ENCODE measurements around the gene CALML4.

Gene CALML4

GRCh38 chr15:68210821-68211655, 5.9 kb upstream of the CALML4 start:
- Histone ChIP-seq H3K27ac (ENCODE audit: low read length) (no peak overlapping the region), H3K9ac (ENCODE audit: low read length) (no peak overlapping the region), H3K4me1 (ENCODE audit: control insufficient read depth, low read depth, low read length) (peaks cover 16% of the 10 kb centered on the region), H3K4me3 (ENCODE audit: low read length) (no peak overlapping the region), H3K27me3 (ENCODE audit: control insufficient read depth, insufficient read depth, low read length) (no peaks in the 10 kb centered on the region), H3K9me3 (ENCODE audit: control insufficient read depth, low read depth, low read length) (no peaks in the 10 kb centered on the region), H3K36me3 (ENCODE audit: control insufficient read depth, low read depth, low read length) (no peaks in the 10 kb centered on the region)

- no peak overlapping the region for H3K4me3 ChIP-seq (ENCODE audit: low read length)
- no peaks in the 10 kb centered on the region for H3K36me3 ChIP-seq (ENCODE audit: control insufficient read depth, low read depth, low read length)
- H3K27ac ChIP-seq (ENCODE audit: low read length), result no peak overlapping the region
- no peaks in the 10 kb centered on the region for H3K9me3 ChIP-seq (ENCODE audit: control insufficient read depth, low read depth, low read length)
- no peaks in the 10 kb centered on the region for H3K27me3 ChIP-seq (ENCODE audit: control insufficient read depth, insufficient read depth, low read length)
- H3K9ac ChIP-seq (ENCODE audit: low read length), result no peak overlapping the region
- peaks cover 22% of the 10 kb centered on the region for H3K4me1 ChIP-seq (ENCODE audit: control insufficient read depth, low read depth, low read length)
Measured at GRCh38 chr15:68210409-68210756, 5.3 kb upstream of the CALML4 start.

GRCh38 chr15:68209735-68210408, 4.7 kb upstream of the CALML4 start:
- H3K27ac ChIP-seq (ENCODE audit: low read length), result no peak overlapping the region
- H3K9me3 ChIP-seq (ENCODE audit: control insufficient read depth, low read depth, low read length), result no peaks in the 10 kb centered on the region
- H3K4me1 ChIP-seq (ENCODE audit: control insufficient read depth, low read depth, low read length), result peaks cover 22% of the 10 kb centered on the region
- H3K9ac ChIP-seq (ENCODE audit: low read length), result no peak overlapping the region
- no peaks in the 10 kb centered on the region for H3K27me3 ChIP-seq (ENCODE audit: control insufficient read depth, insufficient read depth, low read length)
- no peaks in the 10 kb centered on the region for H3K36me3 ChIP-seq (ENCODE audit: control insufficient read depth, low read depth, low read length)
- no peak overlapping the region for H3K4me3 ChIP-seq (ENCODE audit: low read length)

GRCh38 chr15:68209272-68209671, 4.1 kb upstream of the CALML4 start:
- no peak overlapping the region for H3K9ac ChIP-seq (ENCODE audit: low read length)
- no peaks in the 10 kb centered on the region for H3K36me3 ChIP-seq (ENCODE audit: control insufficient read depth, low read depth, low read length)
- no peaks in the 10 kb centered on the region for H3K27me3 ChIP-seq (ENCODE audit: control insufficient read depth, insufficient read depth, low read length)
- peaks cover 22% of the 10 kb centered on the region for H3K4me1 ChIP-seq (ENCODE audit: control insufficient read depth, low read depth, low read length)
- no peak overlapping the region for H3K4me3 ChIP-seq (ENCODE audit: low read length)
- H3K27ac ChIP-seq (ENCODE audit: low read length), result no peak overlapping the region
- H3K9me3 ChIP-seq (ENCODE audit: control insufficient read depth, low read depth, low read length), result no peaks in the 10 kb centered on the region

- H3K27ac ChIP-seq (ENCODE audit: low read length), result no peak overlapping the region
Measured at GRCh38 chr15:68208636-68209240, 3.6 kb upstream of the CALML4 start.

GRCh38 chr15:68208136-68208535, 3.0 kb upstream of the CALML4 start:
- no peak overlapping the region for H3K27ac ChIP-seq (ENCODE audit: low read length)
- no peaks in the 10 kb centered on the region for H3K9me3 ChIP-seq (ENCODE audit: control insufficient read depth, low read depth, low read length)
- H3K4me1 ChIP-seq (ENCODE audit: control insufficient read depth, low read depth, low read length), result peaks cover 22% of the 10 kb centered on the region
- no peaks in the 10 kb centered on the region for H3K27me3 ChIP-seq (ENCODE audit: control insufficient read depth, insufficient read depth, low read length)
- no peak overlapping the region for H3K4me3 ChIP-seq (ENCODE audit: low read length)
- H3K9ac ChIP-seq (ENCODE audit: low read length), result no peak overlapping the region
- H3K36me3 ChIP-seq (ENCODE audit: control insufficient read depth, low read depth, low read length), result no peaks in the 10 kb centered on the region

More at GRCh38 chr15:68208636-68209240, 3.6 kb upstream of the CALML4 start:
- Histone ChIP-seq H3K36me3 (ENCODE audit: control insufficient read depth, low read depth, low read length) (no peaks in the 10 kb centered on the region), H3K9ac (ENCODE audit: low read length) (no peak overlapping the region), H3K27me3 (ENCODE audit: control insufficient read depth, insufficient read depth, low read length) (no peaks in the 10 kb centered on the region), H3K9me3 (ENCODE audit: control insufficient read depth, low read depth, low read length) (no peaks in the 10 kb centered on the region), H3K4me3 (ENCODE audit: low read length) (no peak overlapping the region), H3K4me1 (ENCODE audit: control insufficient read depth, low read depth, low read length) (peaks cover 22% of the 10 kb centered on the region)

- Histone ChIP-seq H3K27me3 (ENCODE audit: control insufficient read depth, insufficient read depth, low read length) (no peaks in the 10 kb centered on the region), H3K27ac (ENCODE audit: low read length) (no peak overlapping the region), H3K9me3 (ENCODE audit: control insufficient read depth, low read depth, low read length) (no peaks in the 10 kb centered on the region), H3K4me3 (ENCODE audit: low read length) (no peak overlapping the region), H3K9ac (ENCODE audit: low read length) (no peak overlapping the region), H3K36me3 (ENCODE audit: control insufficient read depth, low read depth, low read length) (no peaks in the 10 kb centered on the region), H3K4me1 (ENCODE audit: control insufficient read depth, low read depth, low read length) (peaks cover 22% of the 10 kb centered on the region)
Measured at GRCh38 chr15:68207176-68207935, 2.2 kb upstream of the CALML4 start.

- Histone ChIP-seq H3K9ac (ENCODE audit: low read length) (no peak overlapping the region), H3K4me3 (ENCODE audit: low read length) (no peak overlapping the region), H3K27me3 (ENCODE audit: control insufficient read depth, insufficient read depth, low read length) (no peaks in the 10 kb centered on the region), H3K9me3 (ENCODE audit: control insufficient read depth, low read depth, low read length) (no peaks in the 10 kb centered on the region), H3K4me1 (ENCODE audit: control insufficient read depth, low read depth, low read length) (peaks cover 27% of the 10 kb centered on the region), H3K27ac (ENCODE audit: low read length) (no peak overlapping the region), H3K36me3 (ENCODE audit: control insufficient read depth, low read depth, low read length) (no peaks in the 10 kb centered on the region)
Measured at GRCh38 chr15:68206711-68207151, 1.6 kb upstream of the CALML4 start.

- Histone ChIP-seq H3K4me3 (ENCODE audit: low read length) (no peak overlapping the region), H3K4me1 (ENCODE audit: control insufficient read depth, low read depth, low read length) (peaks cover 31% of the 10 kb centered on the region), H3K9me3 (ENCODE audit: control insufficient read depth, low read depth, low read length) (no peaks in the 10 kb centered on the region), H3K9ac (ENCODE audit: low read length) (no peak overlapping the region), H3K27me3 (ENCODE audit: control insufficient read depth, insufficient read depth, low read length) (no peaks in the 10 kb centered on the region), H3K36me3 (ENCODE audit: control insufficient read depth, low read depth, low read length) (no peaks in the 10 kb centered on the region), H3K27ac (ENCODE audit: low read length) (no peak overlapping the region)
Measured at GRCh38 chr15:68205954-68206539, 915 bp upstream of the CALML4 start.

- H3K36me3 ChIP-seq (ENCODE audit: control insufficient read depth, low read depth, low read length), result no peaks in the 10 kb centered on the region
- H3K27ac ChIP-seq (ENCODE audit: low read length), result no peak overlapping the region
- H3K4me3 ChIP-seq (ENCODE audit: low read length), result no peak overlapping the region
- peaks cover 32% of the 10 kb centered on the region for H3K4me1 ChIP-seq (ENCODE audit: control insufficient read depth, low read depth, low read length)
- no peaks in the 10 kb centered on the region for H3K9me3 ChIP-seq (ENCODE audit: control insufficient read depth, low read depth, low read length)
- no peaks in the 10 kb centered on the region for H3K27me3 ChIP-seq (ENCODE audit: control insufficient read depth, insufficient read depth, low read length)
- H3K9ac ChIP-seq (ENCODE audit: low read length), result no peak overlapping the region
Measured at GRCh38 chr15:68205558-68205944, 419 bp upstream of the CALML4 start.

GRCh38 chr15:68204361-68204760, 771 bp downstream of the CALML4 start:
- Histone ChIP-seq H3K9me3 (ENCODE audit: control insufficient read depth, low read depth, low read length) (no peaks in the 10 kb centered on the region), H3K4me3 (ENCODE audit: low read length) (no peak overlapping the region), H3K9ac (ENCODE audit: low read length) (no peak overlapping the region), H3K27me3 (ENCODE audit: control insufficient read depth, insufficient read depth, low read length) (no peaks in the 10 kb centered on the region), H3K36me3 (ENCODE audit: control insufficient read depth, low read depth, low read length) (no peaks in the 10 kb centered on the region), H3K27ac (ENCODE audit: low read length) (no peak overlapping the region), H3K4me1 (ENCODE audit: control insufficient read depth, low read depth, low read length) (peaks cover 36% of the 10 kb centered on the region)

All from iPS-18a (cell line).